ENCODE measurements around the gene MXD1. TPM values are rescaled to one million over a fixed set of nuclear protein-coding genes. Genes with fewer than 3 reads are reported as not detected.
"Not testable (repeated sequence)": the region's sequence is repeated elsewhere in the genome, so short reads cannot be mapped to it uniquely, and the experiment has no call there.

MXD1 gene
- total and polyA plus RNA-seq, 12 donors = 1.7 to 12.1 (median 7.1) TPM

DNA sequence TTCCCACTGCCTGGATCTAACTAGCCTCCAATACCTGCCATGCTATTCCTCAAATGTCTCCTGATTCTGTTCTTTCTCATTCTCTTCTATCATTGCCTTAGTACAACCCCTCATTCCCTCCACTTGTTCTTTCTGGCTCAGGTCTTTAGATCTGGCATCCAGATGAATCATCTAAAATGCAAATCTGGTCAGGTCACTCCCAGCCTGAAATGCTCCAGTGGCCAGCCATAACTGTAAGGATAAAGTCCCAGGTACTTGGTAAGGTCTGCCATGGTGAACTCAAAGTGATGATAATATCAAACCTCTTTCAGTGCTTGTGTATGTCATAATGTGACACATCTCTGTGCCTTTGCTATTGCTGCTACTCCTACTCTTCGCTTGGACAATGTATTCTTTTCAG is 24.0 kb upstream of the MXD1 start:
- no peak for TF ChIP-seq POLR2A (IDR thresholded peaks at IDR 0.05)
- TF ChIP-seq, protein P1, sequence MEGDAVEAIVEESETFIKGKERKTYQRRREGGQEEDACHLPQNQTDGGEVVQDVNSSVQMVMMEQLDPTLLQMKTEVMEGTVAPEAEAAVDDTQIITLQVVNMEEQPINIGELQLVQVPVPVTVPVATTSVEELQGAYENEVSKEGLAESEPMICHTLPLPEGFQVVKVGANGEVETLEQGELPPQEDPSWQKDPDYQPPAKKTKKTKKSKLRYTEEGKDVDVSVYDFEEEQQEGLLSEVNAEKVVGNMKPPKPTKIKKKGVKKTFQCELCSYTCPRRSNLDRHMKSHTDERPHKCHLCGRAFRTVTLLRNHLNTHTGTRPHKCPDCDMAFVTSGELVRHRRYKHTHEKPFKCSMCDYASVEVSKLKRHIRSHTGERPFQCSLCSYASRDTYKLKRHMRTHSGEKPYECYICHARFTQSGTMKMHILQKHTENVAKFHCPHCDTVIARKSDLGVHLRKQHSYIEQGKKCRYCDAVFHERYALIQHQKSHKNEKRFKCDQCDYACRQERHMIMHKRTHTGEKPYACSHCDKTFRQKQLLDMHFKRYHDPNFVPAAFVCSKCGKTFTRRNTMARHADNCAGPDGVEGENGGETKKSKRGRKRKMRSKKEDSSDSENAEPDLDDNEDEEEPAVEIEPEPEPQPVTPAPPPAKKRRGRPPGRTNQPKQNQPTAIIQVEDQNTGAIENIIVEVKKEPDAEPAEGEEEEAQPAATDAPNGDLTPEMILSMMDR (IDR thresholded peaks at IDR 0.05) = no peak

DNA sequence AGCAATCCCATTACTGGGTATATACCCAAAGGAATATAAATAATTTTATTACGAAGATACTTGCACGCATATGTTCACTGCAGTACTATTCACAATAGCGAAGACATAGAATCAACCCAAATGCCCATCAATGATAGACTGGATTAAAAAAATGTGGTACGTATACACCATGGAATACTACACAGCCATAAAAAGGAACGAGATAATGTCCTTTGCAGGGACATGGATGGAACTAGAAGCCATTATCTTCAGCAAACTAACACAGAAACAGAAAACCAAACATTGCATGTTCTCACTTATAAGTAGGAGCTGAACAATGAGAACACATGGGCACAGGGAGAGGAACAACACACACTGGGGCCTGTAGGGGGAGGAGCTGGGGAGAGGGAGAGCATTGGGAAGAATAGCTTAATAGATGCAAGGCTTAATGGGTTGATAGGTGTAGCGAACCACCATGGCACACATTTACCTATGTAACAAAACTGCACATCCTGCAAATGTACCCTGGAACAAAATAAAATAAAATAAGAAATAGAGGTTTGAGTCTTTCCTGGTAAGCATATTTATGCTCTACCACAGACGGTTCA is 22.0 kb upstream of the MXD1 start:
- H3K27ac ChIP-seq; H3K9me3 ChIP-seq (replicated peaks in 1 of 3); H3K27me3 ChIP-seq; intact Hi-C loops (cut with DNase I); DNase-seq; H3K4me3 ChIP-seq: not testable (repeated sequence)
- Histone ChIP-seq H3K4me1 (replicated peaks in 1 of 2) (peaks cover 8 to 18% of the 10 kb centered on the region in 2 donors), H3K36me3 (replicated peaks in 1 of 2) (peaks cover 0 to 21% of the 10 kb centered on the region in 2 donors)
- WGBS, 4 donors = 91 to 96% (median 92%) methylated on average over 7 of the region's 7 CpGs

More for the DNA sequence above, 24.0 kb upstream of the MXD1 start:
- H3K27ac ChIP-seq = no peak overlapping the region
- no peak for DNase-seq
- WGBS, 4 donors = 32 to 80% (median 46%) methylated on average over 1 of the region's 1 CpG
- no peaks in the 10 kb centered on the region for H3K9me3 ChIP-seq (replicated peaks in 1 of 3)
- intact Hi-C loops (cut with DNase I) = no loop called here
- H3K4me3 ChIP-seq = no peak overlapping the region
- H3K4me1 ChIP-seq (replicated peaks in 1 of 2) = peaks cover 8 to 18% of the 10 kb centered on the region in 2 donors
- no peaks in the 10 kb centered on the region for H3K27me3 ChIP-seq
- peaks cover 0 to under 1% of the 10 kb centered on the region in 2 donors for H3K36me3 ChIP-seq (replicated peaks in 1 of 2)

DNA sequence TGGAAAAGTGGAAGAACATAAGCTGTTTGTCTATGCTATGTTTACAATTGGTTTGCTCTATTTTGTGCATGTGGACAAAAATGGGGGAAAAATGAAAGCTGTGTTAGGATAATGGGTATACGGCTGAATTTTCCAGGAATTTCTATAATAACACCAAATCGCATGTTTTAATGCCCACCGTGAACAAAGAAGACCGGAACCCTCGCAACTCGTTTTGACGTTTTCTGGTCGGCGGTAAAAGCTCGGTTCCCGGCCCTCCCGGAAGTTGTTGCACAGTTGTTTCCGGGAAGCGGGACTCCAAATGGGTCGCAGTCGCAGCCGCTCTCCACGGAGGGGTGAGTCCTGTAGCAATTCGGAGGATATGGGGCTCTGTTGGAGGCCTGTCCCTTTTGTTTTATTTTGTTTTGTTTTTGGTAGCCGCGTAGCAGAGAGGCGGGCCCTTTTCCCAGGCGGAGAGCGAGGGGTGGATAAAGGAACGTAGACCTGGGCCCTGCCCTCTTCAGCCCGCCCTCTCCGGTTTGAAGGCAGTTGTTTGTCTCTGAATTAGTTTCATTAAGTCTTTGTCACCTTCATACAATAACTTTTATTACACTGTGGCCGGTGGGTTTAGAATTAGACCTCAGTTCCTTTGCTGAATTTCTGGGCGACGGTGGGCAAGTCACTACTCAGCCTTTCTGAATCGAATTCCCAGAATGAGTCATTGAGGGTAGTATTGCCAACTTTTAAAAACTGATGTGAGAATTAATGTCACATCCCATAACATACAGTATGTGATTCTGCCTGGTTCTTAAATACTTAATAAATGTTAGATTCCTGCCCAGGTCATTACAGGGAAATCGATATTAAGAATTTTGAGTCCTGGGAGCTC is 21.0 kb upstream of the MXD1 start, which contains the start of gene SNRNP27:
Gene SNRNP27, plus strand, starts transcription at position 273 of the 868 bp plus-strand sequence. Its CDS starts 29 bp downstream, at position 302.
- intact Hi-C loops (cut with DNase I) = no loop called here
- Histone ChIP-seq H3K4me1 (replicated peaks in 1 of 2) (peaks cover 8 to 21% of the 10 kb centered on the region in 2 donors), H3K9me3 (replicated peaks in 1 of 3) (no peaks in the 10 kb centered on the region), H3K4me3 (peak within 1 kb of the TSS; percentile 62 to 85 (median 66)), H3K27me3 (no peaks in the 10 kb centered on the region), H3K27ac (peak within 1 kb of the TSS; percentile 63 to 87 (median 71)), H3K36me3 (replicated peaks in 1 of 2) (peaks cover 0 to 31% of the 10 kb centered on the region in 2 donors)
- peak; percentile 75 to 90 (median 80) for DNase-seq
- TF ChIP-seq, protein P1 (IDR thresholded peaks at IDR 0.05) = no peak
- peak in 1 of 2 donors; percentile 40 for TF ChIP-seq POLR2A (IDR thresholded peaks at IDR 0.05)
- WGBS, 4 donors = 0 to 1% (median 0%) methylated on average over 32 of the region's 32 CpGs

DNA sequence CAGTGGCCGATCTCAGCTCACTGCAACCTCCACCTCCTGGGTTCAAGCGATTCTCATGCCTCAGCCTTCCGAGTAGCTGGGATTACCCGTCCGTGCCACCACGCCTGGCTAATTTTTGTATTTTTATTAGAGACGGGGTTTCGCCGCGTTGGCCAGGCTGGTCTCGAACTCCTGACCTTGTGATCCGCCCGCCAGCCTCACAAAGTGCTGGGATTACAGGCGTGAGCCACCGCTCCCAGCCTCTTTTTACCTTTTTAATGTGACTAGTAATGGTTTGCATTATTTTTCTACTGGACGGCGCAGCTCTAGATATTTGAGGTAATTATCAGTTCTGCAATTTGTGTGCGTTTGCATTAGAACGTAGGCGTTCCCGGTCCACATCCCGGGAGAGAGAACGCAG is 20.2 kb upstream of the MXD1 start:
- Histone ChIP-seq H3K27ac (peak overlapping the region in 1 of 5 donors; percentile 87), H3K4me3 (peak overlapping the region in 3 of 4 donors; percentile 63 to 85 (median 70)), H3K4me1 (replicated peaks in 1 of 2) (peaks cover 8 to 21% of the 10 kb centered on the region in 2 donors), H3K36me3 (replicated peaks in 1 of 2) (peaks cover 0 to 39% of the 10 kb centered on the region in 2 donors)
- DNase-seq; H3K9me3 ChIP-seq (replicated peaks in 1 of 3); H3K27me3 ChIP-seq; intact Hi-C loops (cut with DNase I): not testable (repeated sequence)
- WGBS, 4 donors = 22 to 39% (median 36%) methylated on average over 23 of the region's 23 CpGs

DNA sequence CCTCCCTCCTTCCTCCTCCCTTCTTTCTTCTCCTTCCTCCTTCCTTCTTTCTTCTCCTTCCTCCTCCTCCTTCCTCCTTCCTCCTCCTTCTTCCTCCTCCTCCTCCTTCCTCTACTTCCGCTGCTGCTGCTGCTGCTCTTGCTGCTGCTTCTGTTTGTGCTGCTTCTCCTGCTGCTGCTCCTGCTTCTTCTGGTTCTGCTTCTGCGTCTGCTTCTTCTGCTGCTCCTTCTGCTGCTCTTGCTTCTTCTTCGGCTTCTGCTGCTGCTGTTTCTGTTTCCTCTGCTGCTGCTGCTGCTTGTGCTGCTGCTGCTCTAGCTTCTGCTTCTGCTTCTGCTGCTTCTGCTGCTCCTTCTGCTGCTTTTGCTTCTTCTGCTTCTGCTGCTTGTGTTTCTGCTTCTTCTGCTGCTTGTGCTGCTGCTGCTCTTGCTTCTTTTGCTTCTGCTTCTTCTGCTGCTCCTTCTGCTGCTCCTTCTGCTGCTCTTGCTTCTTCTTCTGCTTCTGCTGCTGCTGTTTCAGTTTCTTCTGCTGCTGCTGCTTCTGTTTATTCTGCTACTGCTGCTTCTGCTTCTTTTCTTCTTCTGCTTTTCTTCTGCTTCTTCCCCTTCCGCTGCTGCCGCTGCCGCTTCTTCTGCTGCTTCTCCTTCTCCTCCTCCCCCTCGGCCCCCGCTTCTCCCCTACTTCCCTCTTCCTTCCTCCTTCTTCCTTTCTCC is 12.5 kb upstream of the MXD1 start:
- WGBS, 4 donors = 66 to 72% (median 67%) methylated on average over 8 of the region's 8 CpGs
- no peak for TF ChIP-seq POLR2A (IDR thresholded peaks at IDR 0.05)
- TF ChIP-seq, protein P1 (IDR thresholded peaks at IDR 0.05) = no peak
- no peaks in the 10 kb centered on the region for H3K27me3 ChIP-seq
- no peaks in the 10 kb centered on the region for H3K9me3 ChIP-seq (replicated peaks in 1 of 3)
- intact Hi-C loops (cut with DNase I) = no loop called here
- H3K4me3 ChIP-seq = no peak overlapping the region
- peaks cover 0 to 78% of the 10 kb centered on the region in 2 donors for H3K36me3 ChIP-seq (replicated peaks in 1 of 2)
- peaks cover 0 to 3% of the 10 kb centered on the region in 2 donors for H3K4me1 ChIP-seq (replicated peaks in 1 of 2)
- peak in 1 of 7 donors; percentile 19 for DNase-seq
- H3K27ac ChIP-seq = peak overlapping the region in 1 of 5 donors; percentile 27
